ENCODE data around the gene BNIP2. TPM values are rescaled to one million over a fixed set of nuclear protein-coding genes. Genes with fewer than 3 reads are reported as not detected.

The BNIP2 gene
- total RNA-seq, 2 donors from 2014 or later = 76.6 to 124 TPM

DNA sequence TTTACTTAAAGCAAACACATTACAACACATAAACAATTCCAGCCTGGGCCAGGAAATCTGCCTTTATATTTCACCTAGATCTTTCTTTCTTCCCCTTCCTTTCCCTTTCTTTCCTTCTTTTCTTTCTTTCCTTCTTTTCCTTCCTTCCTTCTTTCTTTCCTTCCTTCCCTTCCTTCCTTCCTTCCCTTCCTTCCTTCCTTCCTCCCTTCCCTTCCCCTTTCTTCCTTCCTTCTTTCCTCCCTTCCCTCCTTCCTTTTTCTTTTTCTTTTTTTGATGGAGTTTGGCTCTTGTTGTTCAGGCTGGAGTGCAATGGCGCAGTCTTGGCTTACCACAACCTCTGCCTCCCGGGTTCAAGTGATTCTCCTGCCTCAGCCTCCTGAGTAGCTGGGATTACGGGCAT lies 24.1 kb upstream of the BNIP2 start:
- Histone ChIP-seq H3K27ac (no peak overlapping the region), H3K27me3 (replicated peaks; ENCODE audit: insufficient read depth) (no peaks in the 10 kb centered on the region), H3K4me3 (no peak overlapping the region), H3K9me3 (no peaks in the 10 kb centered on the region), H3K36me3 (no peaks in the 10 kb centered on the region), H3K4me1 (replicated peaks) (no peaks in the 10 kb centered on the region)
- intact Hi-C loops (cut with DNase I) = no loop called here
- WGBS = 96% methylated on average over 3 of the region's 3 CpGs
- TF ChIP-seq CTCF (IDR thresholded peaks at IDR 0.05) (no peak), POLR2AphosphoS5 (IDR thresholded peaks at IDR 0.05) (no peak), POLR2A (IDR thresholded peaks at IDR 0.05) (no peak)
- DNase-seq (ENCODE audit: low spot score) = no peak

DNA sequence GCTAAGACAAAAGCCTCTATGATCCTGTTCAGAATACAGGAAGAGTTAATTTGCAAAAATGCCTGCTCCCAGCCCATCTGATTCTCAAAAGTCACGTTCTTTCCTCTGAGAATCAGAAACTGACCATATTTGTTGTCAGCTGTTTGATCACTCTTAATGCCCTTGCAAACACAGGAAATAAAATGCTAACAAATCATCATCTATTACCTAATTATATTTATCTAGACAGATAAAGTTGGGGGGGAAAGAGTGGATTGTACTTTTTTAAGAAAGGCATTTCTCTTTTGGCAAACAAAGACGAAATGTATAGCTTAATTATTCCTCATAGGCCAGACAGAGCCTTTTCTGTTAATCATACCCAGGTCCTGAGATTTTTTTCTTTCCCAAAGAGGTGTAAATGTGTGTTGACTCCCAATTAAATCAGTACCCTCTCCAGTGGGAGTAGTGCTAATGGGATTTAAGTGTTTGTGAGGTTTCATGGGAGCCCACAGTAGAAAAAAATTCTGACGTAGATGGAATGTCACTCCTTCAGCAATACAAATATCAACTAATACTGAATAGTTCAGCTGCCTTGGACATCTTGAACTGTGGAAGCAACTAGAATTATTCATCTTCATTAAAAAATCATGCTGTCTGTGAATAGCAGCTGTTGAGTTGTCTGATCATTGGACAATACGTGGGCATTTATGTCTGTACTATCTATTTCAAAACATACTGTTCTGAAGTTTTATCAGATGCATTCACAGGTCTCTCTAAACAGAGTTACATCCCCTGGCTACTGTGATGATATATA lies 22.5 kb upstream of the BNIP2 start:
- WGBS = 37% methylated on average over 4 of the region's 4 CpGs
- Histone ChIP-seq H3K27ac (no peak overlapping the region), H3K9me3 (peaks cover 3% of the 10 kb centered on the region), H3K4me3 (no peak overlapping the region), H3K4me1 (replicated peaks) (no peaks in the 10 kb centered on the region), H3K36me3 (no peaks in the 10 kb centered on the region), H3K27me3 (replicated peaks; ENCODE audit: insufficient read depth) (no peaks in the 10 kb centered on the region)
- no peak for TF ChIP-seq POLR2AphosphoS5 (IDR thresholded peaks at IDR 0.05)
- no peak for TF ChIP-seq POLR2A (IDR thresholded peaks at IDR 0.05)
- no peak for TF ChIP-seq CTCF (IDR thresholded peaks at IDR 0.05)
- no peak for DNase-seq (ENCODE audit: low spot score)
- intact Hi-C loops (cut with DNase I) = no loop called here

DNA sequence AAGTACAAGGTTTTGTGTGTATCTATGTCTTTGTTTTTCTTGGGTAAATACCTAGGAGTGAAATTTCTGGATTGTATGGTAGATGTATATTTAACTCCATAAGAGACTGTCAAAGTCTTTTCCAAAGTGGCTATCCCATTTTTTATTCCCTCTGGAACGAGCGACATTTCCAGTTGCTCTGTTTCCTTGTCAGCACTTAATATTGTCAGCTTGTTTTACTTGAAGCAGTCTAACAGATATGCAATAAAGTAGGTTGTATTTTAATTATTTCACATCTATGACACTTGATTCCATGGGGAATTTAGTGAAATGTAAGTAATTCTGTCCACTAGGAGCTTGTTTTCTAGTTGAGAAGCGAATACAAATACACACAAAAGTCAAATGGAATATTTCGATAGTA lies 18.5 kb upstream of the BNIP2 start:
- WGBS = 94% methylated on average over 4 of the region's 4 CpGs
- Histone ChIP-seq H3K4me1 (replicated peaks) (no peaks in the 10 kb centered on the region), H3K9me3 (peaks cover 3% of the 10 kb centered on the region), H3K36me3 (no peaks in the 10 kb centered on the region), H3K27ac (no peak overlapping the region), H3K27me3 (replicated peaks; ENCODE audit: insufficient read depth) (no peaks in the 10 kb centered on the region), H3K4me3 (no peak overlapping the region)
- TF ChIP-seq CTCF (IDR thresholded peaks at IDR 0.05) (no peak), POLR2A (IDR thresholded peaks at IDR 0.05) (no peak), POLR2AphosphoS5 (IDR thresholded peaks at IDR 0.05) (no peak)
- intact Hi-C loops (cut with DNase I) = no loop called here
- DNase-seq (ENCODE audit: low spot score) = no peak

DNA sequence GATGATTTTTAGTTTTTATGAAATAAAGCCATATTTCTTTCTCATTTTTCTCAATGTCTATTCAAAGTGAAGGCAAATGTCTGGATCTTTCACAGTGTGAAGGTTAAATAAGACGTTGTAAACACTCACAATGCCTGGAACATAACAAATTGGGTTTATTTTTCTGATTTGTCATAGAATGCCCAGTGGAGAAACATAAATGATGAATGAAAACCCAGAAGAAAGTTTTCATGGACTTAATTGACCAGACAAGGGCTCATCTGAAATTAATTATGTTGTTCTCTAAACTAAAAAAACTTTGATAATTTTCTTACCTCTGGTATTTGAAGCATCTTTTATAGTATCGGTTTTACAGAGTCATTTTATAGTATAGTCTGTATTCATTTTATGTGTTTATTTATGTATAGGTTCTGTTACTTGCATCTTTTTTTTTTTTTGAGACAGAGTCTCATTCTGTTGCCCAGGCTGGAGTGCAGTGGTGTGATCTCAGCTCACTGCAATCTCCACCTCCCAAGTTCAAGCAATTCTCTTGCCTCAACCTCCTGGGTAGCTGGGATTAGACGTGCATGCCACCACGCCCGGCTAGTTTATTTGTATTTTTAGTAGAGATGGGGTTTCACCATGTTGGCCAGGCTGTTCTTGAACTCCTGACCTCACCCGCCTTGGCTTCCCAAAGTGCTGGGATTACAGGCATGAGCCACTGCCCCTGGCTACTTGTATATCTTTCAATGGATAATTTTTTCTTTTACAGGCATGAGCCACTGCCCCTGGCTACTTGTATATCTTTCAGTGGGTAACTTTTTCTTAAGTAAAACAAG lies 15.1 kb upstream of the BNIP2 start:
- WGBS = 61% methylated on average over 6 of the region's 6 CpGs
- Histone ChIP-seq H3K4me3 (no peak overlapping the region), H3K9me3 (peaks cover 3% of the 10 kb centered on the region), H3K36me3 (no peaks in the 10 kb centered on the region), H3K4me1 (replicated peaks) (no peaks in the 10 kb centered on the region), H3K27me3 (replicated peaks; ENCODE audit: insufficient read depth) (no peaks in the 10 kb centered on the region), H3K27ac (no peak overlapping the region)
- TF ChIP-seq POLR2AphosphoS5 (IDR thresholded peaks at IDR 0.05) (no peak), CTCF (IDR thresholded peaks at IDR 0.05) (no peak), POLR2A (IDR thresholded peaks at IDR 0.05) (no peak)
- DNase-seq (ENCODE audit: low spot score) = no peak
- intact Hi-C loops (cut with DNase I) = no loop called here

Measured in prostate gland (tissue), 2 donors.